ENCODE data around the gene CLIP4.
A peak's percentile ranks its signal among the peaks of the same experiment; 100 is the strongest.

Gene CLIP4

DNA sequence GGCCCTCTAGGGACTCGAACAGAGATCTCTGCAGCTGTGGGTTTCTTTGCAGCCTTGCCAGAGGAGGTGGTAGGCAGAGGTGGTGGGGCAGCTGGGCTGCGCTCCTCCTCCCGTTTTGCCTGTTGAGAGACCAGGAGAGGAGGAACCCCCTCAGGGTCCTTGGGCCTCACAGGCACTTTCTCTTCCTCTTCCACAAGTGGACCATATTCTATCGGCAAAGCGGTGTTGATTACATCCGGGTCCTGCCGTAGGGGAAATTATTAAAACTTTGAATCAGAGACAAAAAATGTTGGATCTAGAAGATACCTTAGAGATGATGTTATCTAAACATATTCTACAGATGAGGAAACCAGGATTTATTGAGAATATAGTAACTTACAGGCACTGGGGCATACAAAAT lies 78.5 kb downstream of the CLIP4 start:
- Histone ChIP-seq H3K9ac (ENCODE audit: low read depth, low read length, poor library complexity, severe bottlenecking) (no peak overlapping the region), H3K4me3 (ENCODE audit: low read length, poor library complexity, severe bottlenecking) (no peak overlapping the region), H3K9me3 (ENCODE audit: insufficient read depth, low read depth, low read length) (no peaks in the 10 kb centered on the region), H3F3A (ENCODE audit: low read depth) (no peaks in the 10 kb centered on the region), H3K36me3 (ENCODE audit: insufficient read depth, low read length) (no peaks in the 10 kb centered on the region), H3K9me2 (replicated peaks; ENCODE audit: low read depth, low read length) (no peaks in the 10 kb centered on the region), H3K27me3 (ENCODE audit: insufficient read depth, low read length, poor library complexity, severe bottlenecking) (no peaks in the 10 kb centered on the region), H3K4me1 (ENCODE audit: insufficient read depth, low read length, poor library complexity, severe bottlenecking) (no peaks in the 10 kb centered on the region), H3K4me2 (ENCODE audit: low read depth, low read length, poor library complexity, severe bottlenecking) (no peak overlapping the region), H3K79me2 (ENCODE audit: insufficient read depth, low read length) (no peaks in the 10 kb centered on the region), H4K20me1 (ENCODE audit: insufficient read depth, low read length, poor library complexity, severe bottlenecking) (no peaks in the 10 kb centered on the region), H2AFZ (ENCODE audit: low read length) (no peak overlapping the region)
- TF ChIP-seq EZH2phosphoT487 (IDR thresholded peaks at IDR 0.05; ENCODE audit: borderline replicate concordance) = no peak
- TF ChIP-seq, protein P1, sequence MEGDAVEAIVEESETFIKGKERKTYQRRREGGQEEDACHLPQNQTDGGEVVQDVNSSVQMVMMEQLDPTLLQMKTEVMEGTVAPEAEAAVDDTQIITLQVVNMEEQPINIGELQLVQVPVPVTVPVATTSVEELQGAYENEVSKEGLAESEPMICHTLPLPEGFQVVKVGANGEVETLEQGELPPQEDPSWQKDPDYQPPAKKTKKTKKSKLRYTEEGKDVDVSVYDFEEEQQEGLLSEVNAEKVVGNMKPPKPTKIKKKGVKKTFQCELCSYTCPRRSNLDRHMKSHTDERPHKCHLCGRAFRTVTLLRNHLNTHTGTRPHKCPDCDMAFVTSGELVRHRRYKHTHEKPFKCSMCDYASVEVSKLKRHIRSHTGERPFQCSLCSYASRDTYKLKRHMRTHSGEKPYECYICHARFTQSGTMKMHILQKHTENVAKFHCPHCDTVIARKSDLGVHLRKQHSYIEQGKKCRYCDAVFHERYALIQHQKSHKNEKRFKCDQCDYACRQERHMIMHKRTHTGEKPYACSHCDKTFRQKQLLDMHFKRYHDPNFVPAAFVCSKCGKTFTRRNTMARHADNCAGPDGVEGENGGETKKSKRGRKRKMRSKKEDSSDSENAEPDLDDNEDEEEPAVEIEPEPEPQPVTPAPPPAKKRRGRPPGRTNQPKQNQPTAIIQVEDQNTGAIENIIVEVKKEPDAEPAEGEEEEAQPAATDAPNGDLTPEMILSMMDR (conservative IDR thresholded peaks at IDR 0.05; ENCODE audit: low read length) = no peak

- no peak for TF ChIP-seq EZH2phosphoT487 (IDR thresholded peaks at IDR 0.05; ENCODE audit: borderline replicate concordance)
- TF ChIP-seq, protein P1 (conservative IDR thresholded peaks at IDR 0.05; ENCODE audit: low read length) = no peak
- Histone ChIP-seq H3K4me2 (ENCODE audit: low read depth, low read length, poor library complexity, severe bottlenecking) (no peak overlapping the region), H3K9me2 (replicated peaks; ENCODE audit: low read depth, low read length) (no peaks in the 10 kb centered on the region), H3K9ac (ENCODE audit: low read depth, low read length, poor library complexity, severe bottlenecking) (no peak overlapping the region), H2AFZ (ENCODE audit: low read length) (no peak overlapping the region), H3K36me3 (ENCODE audit: insufficient read depth, low read length) (no peaks in the 10 kb centered on the region), H3K4me3 (ENCODE audit: low read length, poor library complexity, severe bottlenecking) (no peak overlapping the region), H3K79me2 (ENCODE audit: insufficient read depth, low read length) (no peaks in the 10 kb centered on the region), H3K27me3 (ENCODE audit: insufficient read depth, low read length, poor library complexity, severe bottlenecking) (no peaks in the 10 kb centered on the region), H3F3A (ENCODE audit: low read depth) (no peaks in the 10 kb centered on the region), H3K4me1 (ENCODE audit: insufficient read depth, low read length, poor library complexity, severe bottlenecking) (no peaks in the 10 kb centered on the region), H4K20me1 (ENCODE audit: insufficient read depth, low read length, poor library complexity, severe bottlenecking) (no peaks in the 10 kb centered on the region), H3K9me3 (ENCODE audit: insufficient read depth, low read depth, low read length) (no peaks in the 10 kb centered on the region)
Measured at GRCh38 chr2:29195796-29196195, 80.6 kb downstream of the CLIP4 start.

DNA sequence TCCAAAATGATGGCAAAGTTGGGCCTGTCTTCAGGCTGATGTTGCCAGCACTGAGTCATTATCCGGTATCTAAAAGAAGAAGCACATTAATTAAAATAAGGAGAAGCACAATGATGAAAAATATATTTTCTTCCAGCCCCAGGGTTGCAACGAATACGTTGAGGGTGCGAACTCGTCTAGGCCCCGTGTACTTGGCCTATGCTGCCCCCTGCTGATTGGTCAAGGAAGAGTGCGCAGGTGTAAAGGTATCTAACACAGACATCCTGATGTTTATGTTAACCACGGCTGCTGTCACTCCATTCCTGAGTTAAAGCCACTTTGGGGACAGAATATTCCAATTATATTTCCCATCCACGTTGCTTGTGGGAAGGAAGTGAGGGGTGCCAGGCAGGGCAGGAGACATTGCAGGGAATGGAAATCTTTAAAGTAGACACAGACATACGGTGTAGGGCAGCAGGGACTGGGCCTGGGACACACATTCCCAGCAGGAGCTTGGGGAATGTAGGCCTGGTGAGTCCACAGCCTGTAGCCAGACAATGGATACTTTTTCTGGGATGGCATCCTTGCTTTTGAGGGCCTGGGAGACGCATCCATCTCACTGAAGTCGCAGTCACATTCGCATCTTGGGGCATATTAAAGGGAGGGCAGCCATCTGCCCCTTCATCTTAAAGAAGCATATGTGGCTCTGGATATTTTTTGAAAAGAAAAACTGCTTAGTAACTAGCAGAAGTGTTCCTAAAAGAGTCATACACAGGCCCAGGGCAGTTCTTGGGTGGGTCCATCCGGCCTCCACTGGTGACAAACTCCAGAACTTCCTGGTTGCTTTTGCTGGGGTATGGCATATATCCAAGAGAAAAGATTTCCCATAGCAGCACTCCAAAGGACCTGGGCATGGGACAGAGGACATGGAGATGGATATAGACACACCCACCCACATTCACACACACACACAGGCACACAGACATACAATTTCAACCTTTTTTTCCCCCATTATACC lies 81.9 kb downstream of the CLIP4 start:
- Histone ChIP-seq H3K9ac (ENCODE audit: low read depth, low read length, poor library complexity, severe bottlenecking) (no peak overlapping the region), H3K9me2 (replicated peaks; ENCODE audit: low read depth, low read length) (no peaks in the 10 kb centered on the region), H3K4me3 (ENCODE audit: low read length, poor library complexity, severe bottlenecking) (no peak overlapping the region), H3K4me1 (ENCODE audit: insufficient read depth, low read length, poor library complexity, severe bottlenecking) (no peaks in the 10 kb centered on the region), H4K20me1 (ENCODE audit: insufficient read depth, low read length, poor library complexity, severe bottlenecking) (no peaks in the 10 kb centered on the region), H3K79me2 (ENCODE audit: insufficient read depth, low read length) (no peaks in the 10 kb centered on the region), H2AFZ (ENCODE audit: low read length) (peak overlapping the region; percentile 53; the same call in 1 of the 2 replicates), H3K9me3 (ENCODE audit: insufficient read depth, low read depth, low read length) (no peaks in the 10 kb centered on the region), H3K36me3 (ENCODE audit: insufficient read depth, low read length) (no peaks in the 10 kb centered on the region), H3K4me2 (ENCODE audit: low read depth, low read length, poor library complexity, severe bottlenecking) (no peak overlapping the region), H3F3A (ENCODE audit: low read depth) (no peaks in the 10 kb centered on the region), H3K27me3 (ENCODE audit: insufficient read depth, low read length, poor library complexity, severe bottlenecking) (no peaks in the 10 kb centered on the region)
- no peak for TF ChIP-seq EZH2phosphoT487 (IDR thresholded peaks at IDR 0.05; ENCODE audit: borderline replicate concordance)
- TF ChIP-seq, protein P1 (conservative IDR thresholded peaks at IDR 0.05; ENCODE audit: low read length) = peak; percentile 94

All from Loucy (cell line).